ENCODE results near the gene PSD4.

The PSD4 gene

GRCh38 chr2:113169002-113169530 lies 4.7 kb upstream of the PSD4 start:
- DNase-seq = no peak

DNA sequence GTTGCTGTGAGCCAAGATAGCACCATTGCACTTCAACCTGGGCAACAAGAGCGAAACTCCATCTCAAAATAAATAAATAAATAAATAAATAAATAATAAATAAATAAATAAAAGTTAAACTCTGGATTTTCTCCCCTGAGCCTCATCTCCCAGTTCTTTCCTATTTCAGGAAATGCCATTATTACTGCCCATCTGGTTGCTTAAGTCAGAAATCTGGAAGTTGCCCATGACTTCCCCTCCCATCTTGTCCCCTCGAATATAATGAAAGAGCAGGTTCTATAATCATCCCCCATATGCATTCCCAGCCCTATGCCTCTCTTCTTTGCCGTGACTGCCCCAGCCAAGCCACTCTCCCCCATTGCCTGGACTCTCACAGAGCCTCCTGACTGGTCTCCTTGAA lies 4.2 kb upstream of the PSD4 start:
- DNase-seq = no peak

GRCh38 chr2:113171334-113172075 lies 2.3 kb upstream of the PSD4 start:
- no peak for DNase-seq

GRCh38 chr2:113172721-113173541 lies 840 bp upstream of the PSD4 start:
- DNase-seq = no peak

- no peak for DNase-seq
Observed at GRCh38 chr2:113174376-113174750, 592 bp downstream of the PSD4 start.

- no peak for DNase-seq
Observed at GRCh38 chr2:113175042-113175628, 1.4 kb downstream of the PSD4 start.

- no peak for DNase-seq
Observed at GRCh38 chr2:113175736-113176695, 2.2 kb downstream of the PSD4 start.

DNA sequence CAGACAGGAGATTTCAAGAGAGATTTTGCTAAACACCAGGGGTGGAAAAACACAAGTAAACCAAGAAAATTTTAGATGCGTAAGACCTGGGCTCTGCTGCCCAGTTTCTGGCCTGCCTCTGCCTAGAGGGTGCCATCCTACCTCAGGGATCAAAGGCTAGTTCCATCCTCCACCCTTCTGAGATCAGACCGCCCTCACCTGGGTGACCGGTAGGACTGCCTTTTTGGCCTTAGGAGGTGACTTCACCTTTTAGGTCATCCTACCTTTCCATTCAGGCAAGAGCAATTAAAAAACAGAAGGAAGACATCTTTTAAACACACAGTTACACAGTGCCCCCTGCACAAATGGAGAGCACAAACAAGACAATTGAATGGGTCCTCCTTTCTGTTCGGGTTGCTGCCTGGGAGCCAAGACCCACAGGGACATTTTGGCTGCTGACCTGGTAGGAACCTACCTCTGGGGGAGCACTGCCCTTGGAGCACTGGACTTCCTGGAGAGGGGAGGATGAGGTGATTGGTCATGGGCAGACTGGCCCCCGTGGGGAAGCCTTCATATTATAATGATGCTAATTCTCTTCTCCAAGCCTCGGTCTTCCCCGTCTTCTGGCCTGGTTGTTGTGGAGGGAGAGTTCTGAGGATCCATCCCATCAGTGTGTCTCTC lies 3.1 kb downstream of the PSD4 start:
- DNase-seq = no peak

GRCh38 chr2:113178069-113178746 lies 4.4 kb downstream of the PSD4 start:
- DNase-seq = no peak

DNA sequence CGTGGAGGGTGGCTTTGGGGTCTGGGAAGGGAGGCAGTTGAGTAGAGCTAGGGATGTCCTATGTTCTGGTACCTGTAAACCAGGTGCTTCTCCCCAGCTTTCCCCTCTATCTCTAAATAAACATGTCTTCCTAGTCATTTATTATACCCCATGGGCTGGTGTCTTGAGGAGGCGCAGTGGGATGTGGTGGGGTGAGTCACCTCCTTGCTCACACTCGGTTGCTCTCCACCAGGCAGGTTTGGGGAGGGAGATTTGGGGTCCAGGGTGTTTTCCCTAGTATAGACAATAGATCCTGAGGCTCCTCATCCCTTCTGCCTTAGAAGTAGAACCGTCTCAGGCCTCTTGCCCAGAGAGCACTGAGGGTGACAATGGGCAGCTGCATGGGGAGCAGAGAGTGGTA lies 5.1 kb downstream of the PSD4 start:
- no peak for DNase-seq

GRCh38 chr2:113179446-113180045 lies 5.8 kb downstream of the PSD4 start:
- DNase-seq = no peak

DNA sequence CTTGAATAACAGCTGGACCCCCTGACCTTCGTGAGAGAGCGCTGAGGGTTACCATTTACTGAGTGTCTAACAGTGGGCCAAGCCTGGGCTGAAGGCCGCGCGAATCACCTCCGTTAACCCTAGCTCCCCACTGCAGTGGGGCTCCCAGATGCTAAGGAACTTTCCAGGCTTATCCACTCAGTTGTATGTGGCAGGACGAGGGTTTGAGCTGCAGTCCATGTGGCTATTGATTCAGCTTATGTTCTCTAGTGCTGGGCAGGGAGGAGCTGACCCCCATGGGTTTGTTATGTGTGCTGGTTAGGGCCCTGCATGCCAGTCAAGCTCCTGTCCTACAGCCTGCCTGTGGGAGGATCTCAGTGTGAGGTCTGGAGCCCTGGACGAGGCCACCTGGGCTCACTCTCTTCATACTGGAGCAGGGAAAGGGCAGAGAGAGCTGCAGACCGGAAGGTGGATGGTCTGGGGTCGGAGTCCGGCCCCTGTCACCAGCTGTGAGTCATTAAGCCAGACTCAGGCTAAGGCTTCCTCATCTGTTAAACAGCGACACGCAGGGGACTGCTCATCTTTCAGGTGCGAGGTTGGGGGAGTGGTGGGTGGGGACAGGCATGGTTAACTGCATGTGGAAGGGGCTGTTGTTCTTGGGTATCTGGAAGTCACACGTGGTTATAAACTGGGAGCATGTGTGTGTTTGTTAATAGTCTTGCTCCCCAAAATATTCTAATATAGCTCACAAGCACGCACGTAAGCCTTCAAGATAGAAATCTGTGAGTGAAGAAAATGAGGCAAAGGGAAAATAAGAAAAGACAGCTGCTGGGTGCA lies 6.6 kb downstream of the PSD4 start:
- DNase-seq = no peak

- no peak for DNase-seq
Observed at GRCh38 chr2:113181258-113182051, 7.7 kb downstream of the PSD4 start.

DNA sequence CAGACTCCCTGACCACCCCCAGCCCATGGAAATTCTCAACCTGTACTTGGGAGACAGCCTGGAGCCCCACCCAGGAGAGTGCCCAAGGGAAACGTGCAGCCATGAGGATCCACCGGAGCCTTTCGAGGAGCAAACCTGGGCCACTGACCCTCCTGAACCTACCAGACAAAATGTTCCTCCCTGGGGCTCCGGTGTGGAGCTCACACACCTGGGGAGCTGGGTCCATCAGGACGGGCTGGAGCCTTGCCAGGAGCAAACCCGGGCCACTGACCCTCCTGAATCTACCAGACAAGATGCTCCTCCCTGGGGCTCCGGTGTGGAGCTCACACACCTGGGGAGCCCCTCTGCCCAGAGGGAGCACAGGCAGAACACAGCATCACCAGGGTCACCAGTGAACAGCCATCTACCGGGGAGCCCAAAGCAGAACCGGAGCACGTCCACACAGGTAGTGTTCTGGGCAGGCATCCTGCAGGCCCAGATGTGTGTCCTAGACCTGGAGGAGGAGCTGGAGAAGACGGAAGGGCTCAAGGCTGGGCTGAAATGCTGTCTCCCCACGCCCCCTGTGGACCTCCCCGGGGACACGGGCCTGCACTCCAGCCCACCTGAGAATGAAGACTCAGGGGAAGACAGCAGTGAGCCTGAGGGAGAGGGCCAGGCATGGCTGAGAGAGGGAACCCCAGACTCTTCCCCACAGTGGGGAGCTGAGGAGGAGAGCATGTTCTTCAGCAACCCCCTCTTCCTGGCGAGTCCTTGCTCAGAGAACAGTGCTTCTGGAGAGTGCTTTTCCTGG lies 8.9 kb downstream of the PSD4 start:
- DNase-seq = no peak

GRCh38 chr2:113183264-113183663 lies 9.5 kb downstream of the PSD4 start:
- DNase-seq = no peak

DNA sequence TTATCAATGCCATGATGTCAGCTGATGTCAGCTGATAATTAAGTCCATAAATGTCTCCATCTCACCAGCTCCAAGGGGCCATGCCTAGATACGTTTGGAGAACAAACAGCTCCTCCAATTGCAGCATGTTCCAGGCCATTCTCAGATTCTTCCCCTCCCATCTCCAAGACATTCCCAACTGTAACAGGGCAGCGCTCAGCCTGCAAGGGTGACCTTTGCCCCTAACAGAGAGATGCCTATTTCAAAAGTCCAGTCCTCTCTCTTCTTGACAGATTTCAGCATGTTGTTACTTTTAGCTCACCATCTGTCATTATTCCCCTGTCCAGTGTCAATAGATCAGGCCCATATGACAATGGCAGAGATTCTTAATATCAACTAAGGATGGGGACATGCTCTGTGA lies 9.9 kb downstream of the PSD4 start:
- no peak for DNase-seq

DNA sequence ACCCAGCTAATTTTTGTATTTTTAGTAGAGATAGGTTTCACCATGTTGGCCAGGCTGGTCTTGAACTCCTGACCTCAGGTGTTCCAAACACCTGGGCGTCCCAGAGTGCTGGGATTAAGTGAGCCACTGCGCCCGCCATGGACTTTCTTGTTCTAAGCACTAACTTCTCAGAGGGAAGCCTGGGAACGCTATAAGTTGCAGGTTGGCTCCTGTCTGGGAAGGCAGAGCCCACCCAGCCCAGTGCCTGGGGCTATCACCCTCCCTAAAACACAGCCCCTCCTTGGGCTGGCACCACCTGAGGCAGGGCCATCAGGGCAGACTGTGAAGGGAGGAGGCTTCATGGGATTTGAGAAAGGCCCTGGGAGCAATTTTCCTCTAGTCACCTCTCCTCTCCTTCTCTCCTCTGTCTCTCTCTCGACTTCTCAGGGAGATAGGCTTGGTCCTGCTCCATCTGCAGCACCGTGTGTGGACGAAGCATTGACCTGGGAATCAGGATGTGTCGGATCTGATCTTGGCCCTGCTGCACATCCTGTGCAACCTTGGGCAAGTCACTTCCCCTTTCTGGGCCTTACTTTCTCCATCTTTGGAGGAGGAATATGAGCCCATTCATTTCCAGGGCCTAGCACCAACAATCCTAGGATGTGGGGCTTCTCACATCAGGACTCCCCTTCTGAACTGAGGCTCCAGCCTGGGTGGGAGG lies 10.9 kb downstream of the PSD4 start:
- DNase-seq = no peak

Measured in SHP77 treated with DMSO at 0.1 percent for 48 hours (cell line).